ENCODE results near the gene TNIK. TPM values are rescaled to one million over a fixed set of nuclear protein-coding genes. Genes with fewer than 3 reads are reported as not detected.

TNIK gene
- polyA plus RNA-seq, 1 donor from 2014 or later = 19.3 TPM

DNA sequence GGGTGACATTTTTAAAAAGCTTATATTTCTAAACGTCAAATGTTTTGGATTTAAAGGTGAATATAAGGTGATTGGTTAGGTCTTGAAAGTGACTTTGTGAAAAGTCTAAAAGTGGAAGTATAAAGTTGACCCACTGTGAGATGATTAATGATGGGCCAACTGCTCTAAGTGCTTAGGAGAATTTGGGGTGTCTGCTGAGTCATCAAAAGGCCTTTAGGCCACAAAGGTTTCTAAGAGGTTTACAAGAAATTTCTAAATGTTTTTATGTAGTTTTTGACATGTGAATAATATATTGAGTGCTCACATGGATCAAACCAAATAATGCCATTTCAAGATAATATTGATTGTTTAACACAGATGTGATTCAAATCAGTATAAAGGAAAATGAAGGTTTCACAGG lies 394.5 kb downstream of the TNIK start:
- H3F3A ChIP-seq (ENCODE audit: insufficient read depth, low read length, poor library complexity, severe bottlenecking) = no peaks in the 10 kb centered on the region
- no peaks in the 10 kb centered on the region for H4K20me1 ChIP-seq (ENCODE audit: insufficient read depth)
- peaks cover 4% of the 10 kb centered on the region for H3K36me3 ChIP-seq (ENCODE audit: insufficient read depth, low read length)
- no peak overlapping the region for H3K9ac ChIP-seq (ENCODE audit: low read length)
- H3K27me3 ChIP-seq (ENCODE audit: insufficient read depth, low read depth, low read length) = no peaks in the 10 kb centered on the region
- TF ChIP-seq EP300 (conservative IDR thresholded peaks at IDR 0.05; ENCODE audit: poor library complexity, severe bottlenecking) (no peak), EZH2 (IDR thresholded peaks at IDR 0.05; ENCODE audit: borderline replicate concordance, insufficient read depth, low read length, poor library complexity, severe bottlenecking) (no peak), RAD21 (conservative IDR thresholded peaks at IDR 0.05) (no peak)
- TF ChIP-seq, protein P1, sequence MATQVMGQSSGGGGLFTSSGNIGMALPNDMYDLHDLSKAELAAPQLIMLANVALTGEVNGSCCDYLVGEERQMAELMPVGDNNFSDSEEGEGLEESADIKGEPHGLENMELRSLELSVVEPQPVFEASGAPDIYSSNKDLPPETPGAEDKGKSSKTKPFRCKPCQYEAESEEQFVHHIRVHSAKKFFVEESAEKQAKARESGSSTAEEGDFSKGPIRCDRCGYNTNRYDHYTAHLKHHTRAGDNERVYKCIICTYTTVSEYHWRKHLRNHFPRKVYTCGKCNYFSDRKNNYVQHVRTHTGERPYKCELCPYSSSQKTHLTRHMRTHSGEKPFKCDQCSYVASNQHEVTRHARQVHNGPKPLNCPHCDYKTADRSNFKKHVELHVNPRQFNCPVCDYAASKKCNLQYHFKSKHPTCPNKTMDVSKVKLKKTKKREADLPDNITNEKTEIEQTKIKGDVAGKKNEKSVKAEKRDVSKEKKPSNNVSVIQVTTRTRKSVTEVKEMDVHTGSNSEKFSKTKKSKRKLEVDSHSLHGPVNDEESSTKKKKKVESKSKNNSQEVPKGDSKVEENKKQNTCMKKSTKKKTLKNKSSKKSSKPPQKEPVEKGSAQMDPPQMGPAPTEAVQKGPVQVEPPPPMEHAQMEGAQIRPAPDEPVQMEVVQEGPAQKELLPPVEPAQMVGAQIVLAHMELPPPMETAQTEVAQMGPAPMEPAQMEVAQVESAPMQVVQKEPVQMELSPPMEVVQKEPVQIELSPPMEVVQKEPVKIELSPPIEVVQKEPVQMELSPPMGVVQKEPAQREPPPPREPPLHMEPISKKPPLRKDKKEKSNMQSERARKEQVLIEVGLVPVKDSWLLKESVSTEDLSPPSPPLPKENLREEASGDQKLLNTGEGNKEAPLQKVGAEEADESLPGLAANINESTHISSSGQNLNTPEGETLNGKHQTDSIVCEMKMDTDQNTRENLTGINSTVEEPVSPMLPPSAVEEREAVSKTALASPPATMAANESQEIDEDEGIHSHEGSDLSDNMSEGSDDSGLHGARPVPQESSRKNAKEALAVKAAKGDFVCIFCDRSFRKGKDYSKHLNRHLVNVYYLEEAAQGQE (IDR thresholded peaks at IDR 0.05; ENCODE audit: borderline replicate concordance) = no peak
- H3K4me2 ChIP-seq (ENCODE audit: low read length) = no peak overlapping the region
- no peaks in the 10 kb centered on the region for H3K9me3 ChIP-seq (ENCODE audit: low read length)
- no peaks in the 10 kb centered on the region for H3K79me2 ChIP-seq (replicated peaks; ENCODE audit: insufficient read depth, low read length)
- H3K9me2 ChIP-seq (ENCODE audit: insufficient read depth, low read length) = no peaks in the 10 kb centered on the region
- H3K4me3 ChIP-seq (ENCODE audit: low read length) = no peak overlapping the region
- H3K27ac ChIP-seq (ENCODE audit: low read length) = no peak overlapping the region
- H2AFZ ChIP-seq (ENCODE audit: low read depth, low read length) = no peak overlapping the region

GRCh38 chr3:171064461-171064860 lies 395.7 kb downstream of the TNIK start:
- H2AFZ ChIP-seq (ENCODE audit: low read depth, low read length) = no peak overlapping the region
- no peaks in the 10 kb centered on the region for H3F3A ChIP-seq (ENCODE audit: insufficient read depth, low read length, poor library complexity, severe bottlenecking)
- H3K9me2 ChIP-seq (ENCODE audit: insufficient read depth, low read length) = no peaks in the 10 kb centered on the region
- no peak overlapping the region for H3K4me2 ChIP-seq (ENCODE audit: low read length)
- no peaks in the 10 kb centered on the region for H3K27me3 ChIP-seq (ENCODE audit: insufficient read depth, low read depth, low read length)
- no peak overlapping the region for H3K27ac ChIP-seq (ENCODE audit: low read length)
- H3K79me2 ChIP-seq (replicated peaks; ENCODE audit: insufficient read depth, low read length) = no peaks in the 10 kb centered on the region
- no peak overlapping the region for H3K4me3 ChIP-seq (ENCODE audit: low read length)
- no peaks in the 10 kb centered on the region for H3K9me3 ChIP-seq (ENCODE audit: low read length)
- H3K9ac ChIP-seq (ENCODE audit: low read length) = no peak overlapping the region
- no peak for TF ChIP-seq SMC3 (conservative IDR thresholded peaks at IDR 0.05; ENCODE audit: poor library complexity)
- TF ChIP-seq, protein P2, sequence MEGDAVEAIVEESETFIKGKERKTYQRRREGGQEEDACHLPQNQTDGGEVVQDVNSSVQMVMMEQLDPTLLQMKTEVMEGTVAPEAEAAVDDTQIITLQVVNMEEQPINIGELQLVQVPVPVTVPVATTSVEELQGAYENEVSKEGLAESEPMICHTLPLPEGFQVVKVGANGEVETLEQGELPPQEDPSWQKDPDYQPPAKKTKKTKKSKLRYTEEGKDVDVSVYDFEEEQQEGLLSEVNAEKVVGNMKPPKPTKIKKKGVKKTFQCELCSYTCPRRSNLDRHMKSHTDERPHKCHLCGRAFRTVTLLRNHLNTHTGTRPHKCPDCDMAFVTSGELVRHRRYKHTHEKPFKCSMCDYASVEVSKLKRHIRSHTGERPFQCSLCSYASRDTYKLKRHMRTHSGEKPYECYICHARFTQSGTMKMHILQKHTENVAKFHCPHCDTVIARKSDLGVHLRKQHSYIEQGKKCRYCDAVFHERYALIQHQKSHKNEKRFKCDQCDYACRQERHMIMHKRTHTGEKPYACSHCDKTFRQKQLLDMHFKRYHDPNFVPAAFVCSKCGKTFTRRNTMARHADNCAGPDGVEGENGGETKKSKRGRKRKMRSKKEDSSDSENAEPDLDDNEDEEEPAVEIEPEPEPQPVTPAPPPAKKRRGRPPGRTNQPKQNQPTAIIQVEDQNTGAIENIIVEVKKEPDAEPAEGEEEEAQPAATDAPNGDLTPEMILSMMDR (IDR thresholded peaks at IDR 0.05; ENCODE audit: poor library complexity, severe bottlenecking) = no peak
- no peak for TF ChIP-seq EZH2 (IDR thresholded peaks at IDR 0.05; ENCODE audit: borderline replicate concordance, insufficient read depth, low read length, poor library complexity, severe bottlenecking)
- TF ChIP-seq EP300 (conservative IDR thresholded peaks at IDR 0.05; ENCODE audit: poor library complexity, severe bottlenecking) = no peak
- no peak for TF ChIP-seq POLR2AphosphoS5 (IDR thresholded peaks at IDR 0.05)
- TF ChIP-seq TAF1 (IDR thresholded peaks at IDR 0.05; ENCODE audit: low read depth) = no peak
- TF ChIP-seq, protein P1 (IDR thresholded peaks at IDR 0.05; ENCODE audit: borderline replicate concordance) = no peak
- no peak for TF ChIP-seq MXI1 (conservative IDR thresholded peaks at IDR 0.05; ENCODE audit: poor library complexity, severe bottlenecking)
- no peak for TF ChIP-seq RAD21 (conservative IDR thresholded peaks at IDR 0.05)
- no peaks in the 10 kb centered on the region for H4K20me1 ChIP-seq (ENCODE audit: insufficient read depth)
- H3K36me3 ChIP-seq (ENCODE audit: insufficient read depth, low read length) = peaks cover 4% of the 10 kb centered on the region
